Stromal cell of bone marrow (primary cell): ENCODE data around the gene LUZP2.

ENCODE experiments used
- DNase-seq: peaks from one replicate; pipeline ENCODE4 v3.0.0-alpha.2; 2012; ENCODE audit warnings: low read depth

Gene LUZP2

DNA sequence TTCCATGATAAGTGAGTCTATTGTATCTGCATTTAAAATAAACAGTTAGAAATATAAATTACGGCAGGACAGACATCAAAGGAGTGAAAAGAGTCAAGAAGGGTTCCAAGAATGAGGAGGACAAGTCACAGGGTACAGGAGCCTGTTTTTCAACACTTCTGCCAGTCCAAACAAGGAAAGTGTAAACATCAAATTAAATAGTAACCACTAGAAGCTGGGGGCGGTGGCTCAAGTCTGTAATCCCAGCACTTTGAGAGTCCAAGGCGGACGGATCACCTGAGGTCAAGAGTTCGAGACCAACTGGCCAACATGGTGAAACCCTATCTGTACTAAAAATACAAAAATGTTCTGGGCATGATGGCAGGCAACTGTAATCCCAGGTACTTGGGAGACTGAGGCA, 219.6 kb downstream of the LUZP2 start:
- no peak for DNase-seq

DNA sequence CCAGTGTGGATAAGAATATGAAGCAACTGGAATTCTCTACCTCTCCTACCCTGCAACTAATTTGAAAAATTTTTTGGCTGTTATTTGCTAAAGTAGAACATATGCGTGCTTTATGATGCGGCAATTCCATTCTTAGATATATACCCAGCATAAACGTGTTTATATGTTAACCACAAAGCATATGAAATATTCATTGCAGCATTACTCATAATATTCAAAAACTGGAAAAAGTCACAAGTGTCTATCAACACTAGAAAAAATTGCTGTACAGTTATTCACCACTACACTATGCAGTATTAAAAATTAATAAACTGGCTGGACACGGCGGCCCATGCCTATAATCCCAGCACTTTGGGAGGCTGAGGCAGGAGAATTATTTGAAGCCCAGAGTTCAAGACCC, 226.4 kb downstream of the LUZP2 start:
- no peak for DNase-seq

DNA sequence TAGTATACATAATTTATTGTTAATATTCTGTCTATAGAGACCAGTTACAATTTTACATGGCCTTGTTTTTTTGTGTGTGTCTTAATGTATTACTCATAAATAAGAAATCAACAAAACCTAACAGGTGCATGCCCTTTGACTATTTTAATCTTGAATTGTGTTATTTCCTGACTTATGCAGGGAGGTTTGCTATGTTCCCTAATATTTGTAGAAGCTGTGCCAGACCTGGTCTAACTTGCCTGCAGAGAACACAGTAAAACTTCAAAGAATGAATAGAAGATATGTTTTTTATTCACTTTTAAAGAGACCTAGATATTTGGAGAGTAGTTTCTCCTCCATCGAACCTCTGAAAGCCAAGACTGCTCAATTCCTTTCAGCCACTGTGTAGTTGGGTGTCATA, 234.7 kb downstream of the LUZP2 start:
- no peak for DNase-seq

DNA sequence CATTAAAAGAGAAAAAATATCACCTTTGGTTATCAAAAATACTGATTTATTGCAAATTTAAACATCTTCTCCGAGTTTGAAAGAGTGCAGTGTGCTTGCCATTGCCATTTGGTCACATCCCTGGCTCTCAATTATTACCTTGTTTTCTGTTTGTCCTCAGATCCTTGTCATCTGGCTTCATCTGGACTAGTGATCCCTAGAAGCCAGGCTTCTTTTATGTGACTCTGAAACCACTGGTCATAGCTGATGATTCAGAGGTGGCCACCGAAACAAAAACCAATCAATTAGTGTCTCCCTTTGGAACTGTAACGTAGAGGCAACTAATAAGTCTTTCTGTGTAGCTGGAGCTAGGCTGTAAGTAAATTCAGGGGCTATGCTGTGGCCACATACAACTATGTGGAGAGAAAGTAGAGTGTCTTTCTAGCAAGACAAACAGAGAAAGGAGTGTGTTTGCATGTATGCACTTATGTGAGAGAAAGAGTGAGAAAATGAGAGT, 237.9 kb downstream of the LUZP2 start:
- DNase-seq: no peak

DNA sequence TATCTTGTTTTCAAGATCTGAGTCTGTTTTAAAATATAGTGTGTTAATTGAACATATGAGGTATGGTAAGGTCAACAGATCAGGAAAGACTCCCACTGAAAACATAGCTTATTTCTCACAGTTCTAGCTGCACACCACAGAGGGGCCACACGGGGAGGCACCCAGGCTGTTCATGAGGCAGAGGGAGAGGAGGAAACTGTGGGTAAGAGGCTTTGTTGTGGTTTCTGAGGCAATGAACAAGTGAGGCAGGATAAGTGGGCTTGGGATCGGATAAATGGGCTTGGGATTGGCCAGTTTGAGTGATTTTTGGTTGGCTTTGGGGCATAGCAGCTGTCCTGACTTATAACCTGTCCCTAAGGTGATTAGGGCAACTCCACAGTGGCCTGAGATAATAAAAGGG, 242.1 kb downstream of the LUZP2 start:
- DNase-seq: no peak

DNA sequence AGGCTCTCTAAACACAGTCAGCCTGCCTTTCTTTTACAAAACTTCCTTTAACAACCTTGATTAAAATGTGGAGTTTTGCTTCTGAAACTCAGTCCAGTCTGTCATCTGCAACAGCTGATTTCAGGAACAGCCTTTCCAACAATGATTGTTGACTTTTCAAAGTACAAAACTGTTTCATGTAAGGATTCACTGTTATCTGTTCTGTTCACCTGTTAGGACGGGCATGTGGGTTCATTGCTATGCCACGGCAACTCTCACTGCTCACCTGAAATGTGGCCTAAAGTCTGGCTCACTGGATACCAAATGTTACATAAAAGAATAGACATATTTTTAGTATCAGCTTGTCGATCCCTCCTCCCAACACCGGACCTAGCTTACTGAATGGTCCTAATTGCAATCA, 242.8 kb downstream of the LUZP2 start:
- no peak for DNase-seq

DNA sequence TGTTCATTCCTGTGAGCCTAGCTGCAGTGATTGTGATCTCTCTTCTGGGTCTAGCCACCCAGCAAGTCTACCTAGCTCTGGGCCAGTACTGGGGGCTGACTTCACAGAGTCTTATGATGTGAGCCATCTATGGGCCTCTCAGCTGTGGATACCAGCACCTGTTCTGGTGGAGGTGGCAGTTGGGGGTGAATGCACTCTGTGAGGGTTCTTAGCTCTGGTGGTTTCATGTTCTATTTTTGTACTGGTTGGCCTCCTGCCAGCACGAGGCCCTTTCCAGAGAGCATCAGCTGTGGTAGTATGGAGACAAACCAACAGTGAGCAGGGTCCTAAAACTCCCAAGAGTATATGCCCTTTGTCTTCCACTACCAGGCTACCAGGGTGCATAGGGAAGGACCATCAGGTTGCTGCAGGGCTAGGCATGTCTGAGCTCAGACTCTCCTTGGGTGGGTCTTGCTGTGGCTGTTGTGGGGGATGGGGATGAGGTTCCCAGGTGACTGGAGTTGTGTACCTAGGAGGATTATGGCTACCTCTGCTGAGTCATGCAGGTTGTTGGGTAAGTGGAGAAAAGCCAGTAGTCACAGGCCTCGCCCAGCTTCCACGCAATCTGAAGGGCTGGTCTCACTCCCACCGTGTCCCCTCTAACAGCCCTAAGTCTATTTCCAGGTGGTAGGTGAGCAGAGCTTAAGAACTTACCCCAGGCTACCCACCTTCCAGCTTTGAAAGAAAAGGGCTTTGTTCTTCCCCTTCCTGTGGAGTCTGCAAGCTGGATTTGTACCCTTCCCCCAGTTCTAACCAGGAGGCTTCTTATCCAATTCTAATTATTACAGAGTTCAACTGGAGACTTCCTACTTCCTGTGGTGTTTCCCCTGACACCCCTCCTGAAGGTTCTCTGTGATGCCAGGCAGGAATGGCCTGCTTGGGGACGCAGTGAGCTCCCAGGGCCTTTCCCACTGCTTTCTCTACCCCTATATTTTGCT, 250.7 kb downstream of the LUZP2 start:
- no peak for DNase-seq

- DNase-seq: no peak
Observed at GRCh38 chr11:24748261-24748660, 251.4 kb downstream of the LUZP2 start.

- DNase-seq: no peak
Observed at GRCh38 chr11:24754406-24754805, 257.6 kb downstream of the LUZP2 start.

GRCh38 chr11:24755260-24755839, 258.5 kb downstream of the LUZP2 start:
- DNase-seq: no peak

- no peak for DNase-seq
Observed at GRCh38 chr11:24759742-24760141, 262.9 kb downstream of the LUZP2 start.

GRCh38 chr11:24760681-24761080, 263.8 kb downstream of the LUZP2 start:
- no peak for DNase-seq

- DNase-seq: no peak
Observed at GRCh38 chr11:24762076-24762475, 265.2 kb downstream of the LUZP2 start.

- DNase-seq: no peak
Observed at GRCh38 chr11:24767411-24767810, 270.6 kb downstream of the LUZP2 start.

GRCh38 chr11:24773322-24773721, 276.5 kb downstream of the LUZP2 start:
- DNase-seq: no peak

DNA sequence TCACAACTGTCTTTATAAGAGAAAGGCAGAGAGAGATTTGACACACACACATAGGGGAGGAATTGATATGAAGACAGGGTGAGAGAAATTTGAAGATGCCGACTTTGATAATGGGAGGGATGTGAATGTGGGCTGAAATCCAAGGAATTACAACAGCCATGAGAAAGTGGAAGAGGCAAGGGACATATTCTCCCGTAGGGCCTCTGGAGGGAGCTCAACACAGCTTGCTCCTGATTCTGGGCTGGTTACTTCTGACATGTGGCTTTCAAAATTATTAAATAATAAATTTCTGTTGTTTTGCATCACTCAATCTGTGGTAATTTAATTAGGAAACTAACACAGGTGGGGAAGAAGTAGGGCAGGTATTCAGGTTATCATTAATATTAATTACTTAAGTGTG, 282.9 kb downstream of the LUZP2 start:
- no peak for DNase-seq

DNA sequence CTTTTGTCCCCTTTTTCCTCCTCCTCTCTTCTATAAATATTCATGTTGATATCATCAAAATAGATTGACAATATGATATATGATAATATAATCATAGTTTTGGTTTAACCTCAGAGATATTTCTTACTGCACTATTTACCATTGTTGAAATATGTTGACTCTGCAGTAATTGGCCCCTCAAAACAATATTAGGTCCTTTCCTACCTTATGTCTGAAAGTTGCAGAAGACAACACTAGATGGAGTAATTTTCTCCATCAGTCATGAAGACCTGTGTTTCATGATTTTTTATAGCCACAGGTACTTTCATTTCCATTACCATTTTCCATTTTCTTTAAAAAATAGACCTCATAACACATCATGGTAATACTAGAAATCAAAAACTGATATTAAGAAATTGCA, 284.4 kb downstream of the LUZP2 start:
- no peak for DNase-seq

GRCh38 chr11:24793479-24793878, 296.6 kb downstream of the LUZP2 start:
- no peak for DNase-seq

DNA sequence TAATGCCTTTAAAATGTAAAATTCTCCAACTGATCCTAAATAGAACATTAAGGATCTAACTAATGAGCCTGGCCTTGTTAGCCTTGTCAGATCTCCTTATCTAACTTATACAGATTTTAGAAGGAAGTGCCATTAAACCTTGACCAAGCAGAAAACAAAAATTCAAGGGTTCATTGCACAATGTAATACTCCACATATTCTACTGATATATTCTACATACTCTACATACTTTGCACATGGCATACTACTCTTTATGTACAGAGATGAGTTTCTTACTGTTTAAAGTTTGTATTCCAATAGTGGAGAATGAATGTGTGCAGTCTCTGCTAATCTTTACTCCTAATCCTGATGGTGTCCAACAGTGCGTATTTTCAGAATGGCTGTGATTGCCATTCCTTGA, 297.2 kb downstream of the LUZP2 start:
- DNase-seq: no peak

GRCh38 chr11:24805671-24806070, 308.8 kb downstream of the LUZP2 start:
- no peak for DNase-seq

- no peak for DNase-seq
Observed at GRCh38 chr11:24808173-24808572, 311.3 kb downstream of the LUZP2 start.

DNA sequence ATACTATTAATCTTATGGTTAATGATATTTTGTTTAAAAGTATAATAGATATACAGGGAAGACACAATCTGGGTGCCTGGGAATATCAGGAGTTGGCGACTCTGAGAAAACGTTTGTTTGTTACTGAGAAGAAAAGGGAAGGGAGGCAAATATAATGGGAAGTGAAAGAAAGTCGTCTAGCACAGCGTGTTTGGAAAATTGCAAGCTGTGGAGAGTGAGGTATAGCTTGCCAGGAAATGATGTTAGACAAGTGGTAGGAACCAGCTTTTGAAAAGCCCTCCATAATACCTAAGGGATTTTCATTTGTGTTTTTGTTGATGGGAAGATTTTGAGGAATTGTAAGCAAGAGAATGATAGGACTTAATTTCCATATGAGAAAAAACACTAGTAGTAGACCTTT, 322.2 kb downstream of the LUZP2 start:
- DNase-seq: no peak

DNA sequence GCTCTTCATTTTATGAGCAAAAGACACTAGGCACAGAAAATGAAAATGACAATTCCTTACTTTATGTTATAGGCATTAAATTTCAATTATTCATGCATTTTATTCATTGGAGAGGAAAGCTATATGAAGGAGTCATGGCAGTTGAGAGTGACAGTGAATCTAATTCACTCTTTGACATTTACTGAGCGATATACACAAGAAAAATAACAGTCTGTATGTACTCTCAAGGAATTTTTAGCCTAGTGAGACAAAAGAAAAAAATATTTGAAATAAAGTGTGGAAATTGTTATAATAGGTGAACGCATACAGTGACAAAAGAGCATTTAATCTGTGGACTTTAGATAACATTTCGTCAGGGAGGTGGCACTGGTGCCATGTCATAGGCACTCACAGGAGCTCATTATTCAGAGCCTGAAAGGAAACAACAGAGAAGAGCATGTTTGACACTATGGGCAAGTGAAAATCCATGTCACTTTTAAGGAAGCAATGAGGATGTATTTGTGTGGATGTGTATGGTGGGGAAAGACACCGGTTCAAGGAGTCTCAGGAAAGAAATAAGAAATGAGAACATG, 323.1 kb downstream of the LUZP2 start:
- DNase-seq: no peak
